AG09319 (cell line): ENCODE measurements around the gene S100A8.

Source experiments
- DNase-seq: peaks from one replicate; pipeline ENCODE4 v3.0.0-alpha.2; 2010; ENCODE audit warnings: low read depth; ENCODE audit errors: extremely low read depth
- TF ChIP-seq, protein P1 (sequence below): IDR thresholded peaks from 2 replicates; pipeline ENCODE4 v1.5.1; 2011; ENCODE audit warnings: low read depth, mild to moderate bottlenecking, inconsistent platforms, low read length, moderate library complexity

Gene S100A8

DNA sequence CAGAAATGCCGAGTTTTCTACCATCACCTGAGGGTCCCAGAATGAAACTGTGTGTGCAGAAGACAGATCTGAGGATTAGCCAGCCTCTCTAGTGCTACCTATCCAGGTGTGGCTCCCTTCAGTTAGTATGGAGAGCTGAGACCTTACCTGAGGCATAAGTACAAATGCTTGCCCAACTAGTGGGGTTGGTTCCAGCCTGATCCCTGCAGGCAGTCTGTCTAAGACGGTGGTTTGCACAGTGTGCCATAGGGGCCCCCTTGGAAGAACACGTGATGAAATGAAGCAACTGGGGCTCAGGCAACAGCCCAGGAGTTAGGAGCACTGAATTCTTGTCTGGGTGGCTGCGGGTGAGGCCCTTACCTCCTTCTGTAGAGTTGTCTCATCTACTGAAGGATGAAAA lies 41.1 kb upstream of the S100A8 start:
- DNase-seq: no peak

DNA sequence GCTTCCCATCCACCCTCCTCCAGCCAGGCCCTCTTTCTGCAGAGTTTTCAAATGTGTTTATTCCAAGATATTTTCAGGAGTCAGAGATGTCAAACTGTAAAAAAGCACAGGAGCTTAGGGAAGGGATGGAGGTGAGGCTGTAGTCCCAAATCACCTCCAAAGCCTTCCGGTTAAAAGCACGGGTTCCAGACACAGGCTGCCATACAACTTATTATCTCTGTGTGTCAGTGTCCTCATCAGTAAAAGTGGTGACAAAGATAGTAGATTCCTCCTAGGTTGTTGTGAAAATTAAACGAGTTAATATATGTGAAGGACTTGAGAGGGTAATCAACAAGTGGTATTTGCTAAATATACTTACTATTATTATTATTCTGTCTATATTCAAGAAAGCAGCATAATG lies 40.6 kb upstream of the S100A8 start:
- TF ChIP-seq, protein P1, sequence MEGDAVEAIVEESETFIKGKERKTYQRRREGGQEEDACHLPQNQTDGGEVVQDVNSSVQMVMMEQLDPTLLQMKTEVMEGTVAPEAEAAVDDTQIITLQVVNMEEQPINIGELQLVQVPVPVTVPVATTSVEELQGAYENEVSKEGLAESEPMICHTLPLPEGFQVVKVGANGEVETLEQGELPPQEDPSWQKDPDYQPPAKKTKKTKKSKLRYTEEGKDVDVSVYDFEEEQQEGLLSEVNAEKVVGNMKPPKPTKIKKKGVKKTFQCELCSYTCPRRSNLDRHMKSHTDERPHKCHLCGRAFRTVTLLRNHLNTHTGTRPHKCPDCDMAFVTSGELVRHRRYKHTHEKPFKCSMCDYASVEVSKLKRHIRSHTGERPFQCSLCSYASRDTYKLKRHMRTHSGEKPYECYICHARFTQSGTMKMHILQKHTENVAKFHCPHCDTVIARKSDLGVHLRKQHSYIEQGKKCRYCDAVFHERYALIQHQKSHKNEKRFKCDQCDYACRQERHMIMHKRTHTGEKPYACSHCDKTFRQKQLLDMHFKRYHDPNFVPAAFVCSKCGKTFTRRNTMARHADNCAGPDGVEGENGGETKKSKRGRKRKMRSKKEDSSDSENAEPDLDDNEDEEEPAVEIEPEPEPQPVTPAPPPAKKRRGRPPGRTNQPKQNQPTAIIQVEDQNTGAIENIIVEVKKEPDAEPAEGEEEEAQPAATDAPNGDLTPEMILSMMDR: no peak
- DNase-seq: no peak

More for the DNA sequence above, 41.1 kb upstream of the S100A8 start:
- TF ChIP-seq, protein P1: no peak

DNA sequence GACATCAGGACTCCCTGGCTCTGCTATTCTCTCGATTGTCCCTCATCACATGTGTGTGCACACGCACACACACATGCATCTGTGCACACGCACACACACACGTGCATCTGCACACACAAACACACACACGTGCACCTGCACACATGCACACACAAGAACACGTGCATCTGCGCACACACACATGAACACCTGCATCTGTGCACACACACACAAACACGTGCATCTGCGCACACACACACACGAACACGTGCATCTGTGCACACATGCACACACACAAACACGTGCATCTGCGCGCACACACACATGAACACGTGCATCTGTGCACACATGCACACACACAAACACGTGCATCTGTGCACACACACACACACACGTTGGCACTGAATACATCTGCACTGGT lies 40.1 kb upstream of the S100A8 start:
- DNase-seq: no peak
- TF ChIP-seq, protein P1: no peak

DNA sequence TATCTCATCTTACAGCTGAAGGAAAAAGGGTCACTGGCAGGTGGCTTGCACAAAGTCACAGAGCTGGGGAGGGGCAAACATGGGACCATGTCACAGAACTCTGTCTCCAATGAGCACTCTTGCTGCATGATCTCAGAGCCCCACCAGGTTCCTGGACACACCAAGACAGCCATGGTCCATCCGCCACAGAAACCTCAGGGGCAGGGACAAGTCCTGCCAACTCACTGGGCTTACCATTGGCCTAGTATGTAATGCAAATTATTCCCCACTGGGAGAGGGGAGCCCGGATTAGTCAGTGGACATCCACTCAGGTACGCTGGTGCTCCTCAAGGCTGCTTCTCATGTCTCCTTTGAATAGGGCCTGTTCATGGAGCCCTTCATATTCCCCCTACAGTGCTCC lies 39.7 kb upstream of the S100A8 start:
- no peak for DNase-seq
- TF ChIP-seq, protein P1: no peak

DNA sequence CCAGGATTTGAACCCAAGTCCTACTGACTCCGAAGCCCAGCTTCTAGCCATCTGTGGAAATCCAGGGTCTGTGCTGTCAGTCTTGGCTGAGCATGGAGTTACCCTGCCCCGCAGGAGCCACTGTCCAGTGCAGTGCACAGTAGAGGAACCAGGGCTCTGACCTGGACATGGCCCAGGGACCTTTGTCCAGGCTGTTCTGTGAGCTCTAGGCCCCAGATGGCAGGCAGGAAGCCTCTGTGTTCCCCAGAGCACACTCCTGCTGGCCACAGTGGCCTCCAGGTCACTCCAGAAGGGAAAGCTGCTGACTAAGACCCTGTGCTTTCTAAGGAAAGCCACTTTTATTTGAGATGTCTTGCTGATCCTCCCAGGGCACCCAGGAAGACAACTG lies 39.3 kb upstream of the S100A8 start:
- DNase-seq: no peak
- TF ChIP-seq, protein P1: no peak

DNA sequence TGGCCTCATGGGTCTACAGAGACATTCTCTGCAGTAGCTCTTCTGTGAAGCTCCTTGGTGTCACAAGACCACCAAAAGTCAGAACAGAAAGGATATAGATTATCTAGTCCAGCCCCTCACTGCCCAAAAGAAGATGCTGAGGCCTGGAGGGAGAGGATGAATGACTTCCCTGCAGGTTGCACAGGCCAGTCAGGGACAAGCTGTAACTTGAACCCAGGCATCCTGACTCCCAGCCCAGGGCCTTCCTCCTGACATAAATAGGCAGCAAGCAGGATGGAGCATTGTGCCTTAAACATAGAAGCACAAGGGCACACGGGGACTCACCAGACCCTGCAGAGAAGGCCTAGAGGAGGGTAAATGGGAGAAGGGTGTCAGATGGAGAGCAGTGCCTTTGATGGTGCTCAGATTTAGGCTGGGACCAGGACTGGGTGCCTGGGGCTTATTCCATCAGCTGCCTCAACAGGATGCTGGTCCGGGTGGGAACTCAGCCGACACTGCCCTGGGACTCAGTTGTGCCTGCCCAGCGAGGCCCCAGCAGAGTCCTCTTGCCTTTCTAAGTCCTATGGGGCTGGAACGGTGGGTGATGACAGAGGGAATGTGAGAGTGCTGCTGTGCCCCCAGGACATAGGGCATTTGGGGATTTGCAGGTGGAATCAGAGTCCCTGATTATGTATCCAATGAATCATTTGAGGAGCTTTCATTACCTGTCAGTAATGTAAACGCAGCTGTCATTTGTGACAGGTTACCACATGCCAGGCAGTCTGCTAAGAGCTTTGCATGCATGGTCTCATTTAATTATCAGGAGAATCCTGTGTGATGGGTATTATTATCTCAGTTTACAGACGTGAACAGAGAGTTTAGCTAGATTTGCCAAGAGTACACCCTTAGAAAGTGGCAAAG lies 38.6 kb upstream of the S100A8 start:
- TF ChIP-seq, protein P1: no peak
- no peak for DNase-seq

DNA sequence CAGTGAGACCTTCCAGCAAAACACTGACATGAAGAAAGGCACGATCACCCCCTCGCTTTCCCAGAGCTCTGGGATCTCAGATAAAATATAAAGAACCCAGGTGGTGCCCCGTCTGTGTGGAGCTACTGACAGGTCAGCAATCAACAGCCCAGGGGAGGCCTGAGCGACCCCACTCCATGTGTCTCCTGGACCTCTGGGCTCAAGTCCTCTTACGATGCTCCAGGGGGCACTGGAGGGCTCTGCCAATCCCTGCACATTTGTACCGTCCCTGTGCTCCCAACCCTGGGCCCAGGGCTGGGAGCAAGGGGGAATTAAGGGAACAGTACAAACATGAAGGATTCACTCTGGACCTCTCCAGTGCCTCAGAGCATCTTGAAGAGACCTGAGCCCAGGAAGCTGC lies 37.9 kb upstream of the S100A8 start:
- DNase-seq: no peak
- TF ChIP-seq, protein P1: no peak
